ENCODE results near the gene MBNL2.

Gene MBNL2

DNA sequence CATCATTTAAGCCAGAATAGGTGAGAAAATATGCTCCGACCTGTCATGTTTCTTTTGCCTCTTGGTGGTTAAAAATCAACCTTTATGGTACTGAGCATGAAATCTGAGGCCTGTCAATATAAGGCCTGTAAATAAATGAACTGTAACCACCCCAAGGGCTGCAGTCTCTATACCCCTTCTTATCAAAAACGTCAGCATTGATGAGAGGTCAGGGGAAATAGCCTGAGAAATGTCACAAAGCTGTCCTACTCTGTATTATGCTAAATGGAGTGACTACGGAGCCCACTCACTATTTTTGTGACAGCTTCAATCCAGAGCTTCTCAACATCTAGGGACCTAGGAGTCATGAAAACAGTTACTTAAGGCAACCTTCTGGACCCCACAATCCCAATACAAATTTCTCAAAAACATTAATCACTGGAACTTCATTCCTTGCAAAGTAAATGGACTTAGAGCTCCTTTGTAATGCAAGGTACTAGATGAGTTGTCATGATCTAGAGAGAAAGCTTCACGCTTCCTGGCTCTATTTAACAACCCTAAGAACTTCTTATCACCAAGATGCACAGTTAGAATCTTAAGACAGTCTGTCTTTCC, 209.1 kb downstream of the MBNL2 start:
- DNase-seq = no peak

DNA sequence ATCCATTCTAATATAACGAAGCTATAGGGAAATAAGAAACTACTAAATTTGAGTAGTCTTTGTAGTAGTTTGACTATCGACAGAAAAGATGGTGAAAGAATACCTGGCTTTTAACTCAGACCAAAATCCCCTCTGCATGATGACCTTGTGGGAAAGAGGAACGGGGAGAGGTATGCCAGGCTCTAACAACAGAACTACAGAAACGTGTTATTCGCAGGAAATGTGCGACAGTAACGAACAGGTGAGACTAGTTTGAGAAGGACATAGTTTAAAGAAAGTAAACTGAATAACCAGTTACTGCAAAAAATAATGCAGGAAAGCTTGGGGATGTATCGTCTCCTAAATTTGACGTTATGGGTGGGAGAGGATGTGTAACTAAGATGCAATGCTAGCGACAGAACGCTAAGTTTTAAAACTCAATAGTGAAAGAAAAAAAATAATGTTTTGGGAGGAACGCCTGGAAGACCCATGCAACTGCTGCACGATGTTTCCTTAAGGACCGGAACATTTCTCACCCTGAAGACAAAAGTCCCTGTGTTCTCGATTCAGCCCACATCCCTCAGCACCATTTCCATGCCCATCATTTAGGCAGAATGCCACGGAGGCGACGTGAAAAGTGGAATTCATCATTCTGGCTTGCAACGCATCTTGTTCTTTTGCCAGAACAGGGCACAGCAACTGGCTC, 210.2 kb downstream of the MBNL2 start:
- no peak for DNase-seq

DNA sequence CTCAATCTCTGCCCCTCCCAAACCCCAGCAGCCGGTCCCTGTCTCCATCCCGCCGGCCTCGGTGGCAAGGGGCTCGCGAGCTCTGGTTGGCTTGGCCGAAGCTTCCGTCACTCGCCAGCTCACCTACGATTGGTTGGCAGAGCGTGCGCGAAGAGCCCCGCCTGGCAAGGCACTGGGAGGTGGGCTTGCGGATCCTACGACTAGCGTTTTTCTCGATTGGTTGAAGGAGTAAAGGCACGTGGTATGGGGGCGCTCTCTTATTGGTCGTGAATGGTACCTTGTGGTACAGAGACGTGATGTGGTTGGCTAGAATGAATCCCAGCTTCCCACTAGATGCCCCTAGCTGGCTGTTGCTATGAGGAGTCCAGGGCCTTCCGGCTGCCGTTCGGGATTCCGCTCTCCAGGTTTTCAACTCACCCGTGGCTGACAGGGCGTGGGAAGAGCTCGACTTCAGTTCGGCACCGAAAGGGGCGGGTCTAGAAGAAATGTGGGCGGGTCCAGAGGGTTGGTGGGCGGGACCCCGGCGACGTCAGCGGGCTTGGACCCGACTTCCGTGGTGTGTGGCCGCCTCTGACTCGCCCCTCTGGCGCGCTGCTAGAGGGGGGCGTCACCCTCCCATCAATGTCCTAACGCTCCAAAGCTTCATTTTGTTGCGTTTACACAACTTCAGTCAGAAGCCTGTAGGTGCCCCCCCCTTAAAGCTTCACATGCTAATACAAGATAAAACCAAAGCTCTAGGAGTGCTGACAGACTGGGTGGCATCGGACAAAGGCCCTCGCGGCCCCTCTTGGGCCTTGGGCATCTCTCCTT, 211.0 kb downstream of the MBNL2 start:
- peak; percentile 99 for DNase-seq

DNA sequence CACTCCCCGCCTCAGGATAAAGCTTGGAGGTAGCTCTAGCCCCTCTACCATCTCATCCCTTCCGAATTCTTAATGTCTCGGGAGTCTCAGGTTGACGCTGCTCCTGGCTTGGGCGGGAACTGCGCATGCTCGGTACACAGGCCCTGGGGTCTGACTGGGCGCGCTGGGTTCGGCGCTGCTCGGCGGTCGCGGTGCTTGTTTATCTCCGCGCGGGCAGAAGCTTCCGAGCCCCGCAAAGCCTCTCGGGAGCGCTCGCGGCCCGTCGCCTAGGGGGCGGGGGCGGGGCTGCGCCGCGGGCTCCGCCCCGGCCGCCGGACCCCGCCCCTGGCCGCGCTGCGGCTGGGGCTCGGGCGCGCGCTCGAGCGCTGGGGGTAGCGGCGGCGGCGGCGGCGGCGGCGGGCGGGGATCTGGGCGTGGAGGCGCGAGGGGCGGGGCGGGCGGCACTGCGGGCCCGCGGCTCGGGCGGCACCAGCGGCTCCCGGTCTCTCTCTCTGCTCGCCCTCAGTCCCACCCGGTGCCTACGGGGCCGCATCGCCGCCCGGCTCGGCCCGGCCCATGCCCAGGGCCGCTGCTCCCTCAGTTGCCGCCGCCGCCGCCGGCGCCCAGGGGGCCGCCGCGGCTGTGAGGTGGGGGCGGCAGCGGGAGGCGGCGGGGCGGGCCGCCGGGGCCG, 211.7 kb downstream of the MBNL2 start, which contains the start of gene RAP2A:
RAP2A (plus strand) TSS at position 443 of the 670 bp plus-strand sequence. CDS start 302 bp downstream, outside the sequence.
- peak; percentile 94 for DNase-seq

DNA sequence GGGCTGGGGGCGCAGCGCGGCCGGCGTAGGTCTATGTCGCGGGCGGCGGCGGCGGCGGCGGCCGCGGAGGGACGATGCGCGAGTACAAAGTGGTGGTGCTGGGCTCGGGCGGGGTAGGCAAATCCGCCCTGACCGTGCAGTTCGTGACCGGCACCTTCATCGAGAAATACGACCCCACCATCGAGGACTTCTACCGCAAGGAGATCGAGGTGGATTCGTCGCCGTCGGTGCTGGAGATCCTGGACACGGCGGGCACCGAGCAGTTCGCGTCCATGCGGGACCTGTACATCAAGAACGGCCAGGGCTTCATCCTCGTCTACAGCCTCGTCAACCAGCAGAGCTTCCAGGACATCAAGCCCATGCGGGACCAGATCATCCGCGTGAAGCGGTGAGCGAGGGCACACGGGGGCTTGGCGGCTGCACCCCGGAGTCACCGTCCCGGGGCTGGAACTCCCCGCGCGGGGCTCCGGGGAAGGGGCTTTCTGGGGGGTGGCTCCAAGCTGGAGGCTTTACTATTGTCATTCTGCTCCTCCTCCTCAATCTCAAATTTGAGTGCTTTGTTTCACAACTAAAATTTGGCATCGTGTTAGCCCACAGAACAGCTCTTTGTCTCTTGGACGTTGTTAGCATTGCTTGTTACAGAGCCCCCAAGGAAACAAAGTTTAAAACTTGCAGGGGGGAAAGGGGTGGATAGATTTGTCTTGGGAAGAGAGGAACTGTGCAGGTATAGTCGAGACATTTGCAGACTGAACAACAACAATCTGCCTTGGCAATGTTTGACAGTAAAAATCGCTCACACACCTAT, 212.5 kb downstream of the MBNL2 start:
- DNase-seq = peak; percentile 73

DNA sequence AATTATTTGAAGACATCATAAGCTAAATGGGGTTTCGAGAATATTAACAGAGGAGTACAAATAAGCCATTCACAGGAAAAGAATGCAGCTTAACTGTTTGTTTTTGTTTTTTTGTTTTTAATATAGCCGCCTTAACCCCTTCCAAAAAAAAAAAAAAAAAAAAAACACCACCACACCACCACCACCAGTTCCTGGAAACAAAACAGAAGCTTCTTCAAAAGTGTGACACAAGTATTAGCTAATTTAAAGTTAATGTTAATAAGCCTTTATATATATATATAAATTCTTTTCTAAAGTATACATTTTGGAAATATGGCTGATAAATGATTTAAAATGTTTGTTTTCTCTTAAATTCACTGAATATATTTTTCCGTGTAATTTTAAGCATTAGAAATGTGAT, 213.2 kb downstream of the MBNL2 start:
- peak; percentile 32 for DNase-seq

DNA sequence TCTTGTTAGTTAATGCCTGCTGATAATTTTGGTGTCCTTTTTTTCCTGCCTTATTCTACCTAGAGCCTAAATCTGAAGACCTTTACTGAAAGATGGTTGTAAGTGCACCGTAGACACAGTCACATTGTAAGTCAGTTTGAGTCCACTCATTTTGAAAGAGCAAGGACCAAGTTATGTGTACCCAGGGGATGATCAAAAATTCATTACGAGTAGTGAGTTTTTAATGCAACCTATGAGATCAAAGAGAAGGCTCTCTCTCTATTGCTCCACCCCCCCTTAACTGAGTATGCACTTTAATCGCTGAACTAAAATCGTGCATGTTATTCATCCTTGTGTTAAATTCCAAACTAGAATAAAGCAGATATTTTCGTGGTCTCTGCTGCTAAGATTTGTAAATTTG, 213.7 kb downstream of the MBNL2 start:
- DNase-seq = peak; percentile 15

DNA sequence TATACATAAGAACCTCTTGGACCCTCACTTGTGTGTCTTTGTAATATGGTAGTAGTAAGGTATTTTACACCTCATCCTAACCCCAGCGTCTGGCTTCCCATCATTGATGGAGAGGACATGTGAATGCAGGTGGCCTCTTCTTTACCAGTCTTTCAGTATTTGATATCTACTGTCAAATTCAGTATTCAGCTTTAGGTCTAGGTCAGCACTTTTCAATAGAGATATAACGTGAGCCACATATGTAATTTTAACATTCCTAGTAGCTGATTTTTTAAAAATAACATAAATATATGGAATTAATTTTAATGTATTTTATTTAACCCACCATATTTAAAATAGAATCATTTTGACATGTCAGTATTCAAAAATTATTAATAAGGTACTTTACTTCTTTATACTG, 214.7 kb downstream of the MBNL2 start:
- DNase-seq = no peak

DNA sequence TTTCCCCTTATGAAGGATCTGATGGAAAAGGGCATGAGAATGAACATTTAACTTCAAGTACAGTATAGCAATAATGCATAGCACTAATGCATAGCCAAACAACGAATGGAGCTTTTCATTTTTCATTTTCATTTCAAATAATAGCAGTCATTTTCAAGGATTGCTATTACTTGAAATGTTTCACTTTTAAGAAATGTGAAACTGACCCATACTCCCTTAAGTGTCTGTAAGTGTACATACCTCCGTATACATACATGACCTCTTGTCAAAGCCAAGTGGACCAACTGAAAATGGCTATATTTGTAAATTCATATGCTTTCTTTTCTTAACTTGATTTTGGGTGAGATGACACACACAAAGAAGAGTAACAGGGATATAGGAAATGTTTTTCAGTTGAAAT, 215.6 kb downstream of the MBNL2 start:
- no peak for DNase-seq

DNA sequence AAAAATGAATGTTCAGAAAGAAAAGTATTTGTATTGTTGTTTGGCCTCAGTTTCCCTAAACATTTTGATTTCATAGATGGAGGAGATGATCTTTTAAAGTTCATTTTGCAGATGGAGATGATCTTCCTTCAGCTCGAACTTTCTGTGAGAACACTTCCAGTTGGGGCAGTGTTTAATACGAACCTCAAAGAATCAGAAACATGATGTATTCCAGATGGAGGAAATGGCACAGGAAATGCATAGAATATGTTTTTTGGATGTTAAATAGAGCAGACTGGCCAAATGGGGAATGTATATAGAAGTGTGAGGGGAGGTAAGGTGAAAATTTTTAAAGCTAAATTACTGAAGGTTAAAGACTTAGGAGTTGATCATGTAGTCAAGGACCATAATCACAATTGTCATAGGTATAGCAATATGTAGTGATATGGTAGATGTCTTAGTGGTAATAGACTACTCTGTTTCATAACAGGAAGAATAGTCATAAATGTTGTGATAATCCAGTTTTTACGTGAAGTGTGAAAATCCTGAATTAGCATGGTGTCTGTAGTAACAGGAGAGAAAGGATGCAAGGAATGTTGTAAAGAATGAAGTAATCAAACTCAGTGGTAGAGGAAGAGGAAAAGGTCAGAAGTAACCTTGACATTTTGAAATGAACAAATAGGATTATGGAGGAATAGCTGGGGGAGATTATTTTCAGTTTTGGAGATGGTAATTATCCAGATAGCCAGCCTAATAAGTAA, 216.9 kb downstream of the MBNL2 start:
- no peak for DNase-seq

DNA sequence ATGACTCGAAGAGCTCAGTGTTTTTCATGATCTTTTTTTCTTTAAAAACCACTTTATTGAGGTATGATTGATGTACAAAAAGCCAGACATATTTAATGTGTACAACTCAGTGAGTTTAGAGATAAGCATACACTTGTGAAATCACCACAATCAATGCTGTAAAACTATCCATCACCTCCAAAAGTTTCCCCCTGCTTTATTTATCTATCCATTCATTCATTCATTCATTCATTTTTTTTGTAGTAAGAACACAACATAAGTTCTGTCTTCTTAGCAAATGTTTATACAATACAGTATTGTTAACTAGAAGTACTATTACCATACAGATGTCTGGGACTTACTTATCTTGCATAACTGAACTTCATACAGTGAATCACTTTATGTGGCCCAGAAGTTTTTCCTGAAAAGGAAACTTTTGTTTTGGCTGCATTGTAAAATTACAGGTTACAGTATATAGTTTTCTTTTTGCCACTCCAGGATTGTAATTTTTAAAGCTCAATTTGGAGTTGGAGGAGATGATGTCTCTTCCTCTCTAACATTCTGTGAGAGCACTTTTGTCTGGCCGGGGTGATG, 218.6 kb downstream of the MBNL2 start:
- DNase-seq = no peak

DNA sequence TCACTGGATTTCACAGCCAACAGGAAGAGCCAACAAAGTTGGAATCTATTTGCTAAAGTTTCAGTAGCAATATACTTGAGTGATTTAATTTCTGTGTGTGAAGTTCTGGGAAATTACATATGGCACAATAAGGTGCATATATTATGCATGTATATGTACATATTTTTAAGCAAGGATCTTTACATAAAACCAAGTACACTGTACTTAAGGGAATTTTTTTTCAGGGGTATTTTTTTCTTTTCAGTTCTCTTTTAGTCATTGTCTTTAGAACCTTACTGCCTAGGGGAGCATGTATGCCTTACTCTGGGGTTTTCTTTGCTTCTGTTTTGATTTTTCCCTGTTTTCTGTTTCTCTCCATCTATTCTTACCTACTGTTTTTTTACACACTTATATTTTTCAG, 219.2 kb downstream of the MBNL2 start:
- DNase-seq = no peak

Measured in OCI-M1 (cell line).